Measurements from ENCODE around the gene TTC12. TPM values are rescaled to one million over a fixed set of nuclear protein-coding genes. Genes with fewer than 3 reads are reported as not detected.

Gene TTC12
- total RNA-seq, 2 experiments from 2014 or later, result 3.6 to 3.9 TPM

DNA sequence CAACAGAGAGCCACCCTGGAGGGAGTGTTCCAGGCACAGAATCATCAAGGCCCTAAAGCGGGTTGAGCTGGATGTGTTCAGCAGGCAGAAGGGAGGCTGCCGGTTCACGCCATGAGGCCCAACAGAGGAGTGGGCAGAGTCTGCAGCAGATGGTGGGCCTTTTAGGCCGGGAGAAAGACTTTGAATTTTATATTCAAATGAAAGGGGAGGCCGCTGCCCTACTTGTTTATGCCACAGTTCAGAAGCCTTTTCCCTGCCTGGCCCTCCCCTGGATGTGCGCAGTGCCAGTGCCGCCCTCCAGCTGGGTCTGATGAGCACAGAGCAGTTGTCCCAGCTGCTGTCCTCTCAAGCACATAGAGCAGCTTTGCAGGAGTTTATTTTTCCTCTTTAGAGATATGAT, 46.9 kb upstream of the TTC12 start:
- no TSS peak for BruUV-seq (replicated peaks)
- intact Hi-C loops (cut with micrococcal nuclease; ENCODE audit: unreplicated experiment), result no loop called here
- H3K9me3 ChIP-seq (ENCODE audit: low read length), result no peaks in the 10 kb centered on the region
- no peak overlapping the region for H3K4me2 ChIP-seq (ENCODE audit: low read length)
- DNase-seq (ENCODE audit: low spot score), result no peak
- H3K79me2 ChIP-seq (ENCODE audit: insufficient read depth, low read depth, low read length), result no peaks in the 10 kb centered on the region
- H3K27ac ChIP-seq (ENCODE audit: low read depth, low read length, poor library complexity, severe bottlenecking), result no peak overlapping the region
- no peak overlapping the region for H2AFZ ChIP-seq (ENCODE audit: low read length)
- ChIA-PET POLR2A (interaction anchor here (0.5 kb wide), 1 partner anchor 669 kb away, joined by 4 read pairs; no protein-coding TSS in a partner anchor), CTCF (ENCODE audit: unreplicated experiment) (no interaction called here)
- H3K4me1 ChIP-seq (ENCODE audit: insufficient read depth, low read length, poor library complexity, severe bottlenecking), result no peaks in the 10 kb centered on the region
- H3K4me3 ChIP-seq (ENCODE audit: low read depth, low read length, poor library complexity, severe bottlenecking), result no peak overlapping the region
- TF ChIP-seq, protein P1, sequence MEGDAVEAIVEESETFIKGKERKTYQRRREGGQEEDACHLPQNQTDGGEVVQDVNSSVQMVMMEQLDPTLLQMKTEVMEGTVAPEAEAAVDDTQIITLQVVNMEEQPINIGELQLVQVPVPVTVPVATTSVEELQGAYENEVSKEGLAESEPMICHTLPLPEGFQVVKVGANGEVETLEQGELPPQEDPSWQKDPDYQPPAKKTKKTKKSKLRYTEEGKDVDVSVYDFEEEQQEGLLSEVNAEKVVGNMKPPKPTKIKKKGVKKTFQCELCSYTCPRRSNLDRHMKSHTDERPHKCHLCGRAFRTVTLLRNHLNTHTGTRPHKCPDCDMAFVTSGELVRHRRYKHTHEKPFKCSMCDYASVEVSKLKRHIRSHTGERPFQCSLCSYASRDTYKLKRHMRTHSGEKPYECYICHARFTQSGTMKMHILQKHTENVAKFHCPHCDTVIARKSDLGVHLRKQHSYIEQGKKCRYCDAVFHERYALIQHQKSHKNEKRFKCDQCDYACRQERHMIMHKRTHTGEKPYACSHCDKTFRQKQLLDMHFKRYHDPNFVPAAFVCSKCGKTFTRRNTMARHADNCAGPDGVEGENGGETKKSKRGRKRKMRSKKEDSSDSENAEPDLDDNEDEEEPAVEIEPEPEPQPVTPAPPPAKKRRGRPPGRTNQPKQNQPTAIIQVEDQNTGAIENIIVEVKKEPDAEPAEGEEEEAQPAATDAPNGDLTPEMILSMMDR (conservative IDR thresholded peaks at IDR 0.05; ENCODE audit: low read length), result no peak
- no peak for TF ChIP-seq EZH2phosphoT487 (IDR thresholded peaks at IDR 0.05; ENCODE audit: borderline replicate concordance, low read depth, low read length)
- no peaks in the 10 kb centered on the region for H3K36me3 ChIP-seq (ENCODE audit: insufficient read depth, low read length)
- no peaks in the 10 kb centered on the region for H4K20me1 ChIP-seq (ENCODE audit: insufficient read depth, low read length)
- H3K9me2 ChIP-seq (ENCODE audit: insufficient read depth, low read length), result no peaks in the 10 kb centered on the region

DNA sequence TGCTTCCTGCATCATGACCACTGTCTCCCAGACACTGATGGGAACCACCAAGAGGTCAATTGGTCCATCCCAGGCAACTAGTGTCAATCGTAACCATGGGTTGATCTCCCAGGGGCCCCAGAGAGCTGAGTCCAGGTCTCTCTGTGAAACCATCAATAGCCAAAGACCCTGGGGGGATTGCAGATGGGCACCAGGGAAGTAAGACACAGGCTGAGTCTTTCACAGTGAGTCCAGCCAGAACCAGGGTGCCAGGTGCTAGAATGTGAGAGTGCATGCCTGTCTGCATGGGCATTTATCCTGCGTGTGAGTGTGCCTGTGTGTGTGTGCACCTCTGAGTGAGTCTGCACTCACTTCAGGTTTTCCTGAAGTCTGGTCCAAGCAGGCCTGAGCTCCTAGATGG, 45.3 kb upstream of the TTC12 start:
- Histone ChIP-seq H3K4me3 (ENCODE audit: low read depth, low read length, poor library complexity, severe bottlenecking) (no peak overlapping the region), H3K9me3 (ENCODE audit: low read length) (no peaks in the 10 kb centered on the region), H3K4me1 (ENCODE audit: insufficient read depth, low read length, poor library complexity, severe bottlenecking) (no peaks in the 10 kb centered on the region), H3K4me2 (ENCODE audit: low read length) (no peak overlapping the region), H3K79me2 (ENCODE audit: insufficient read depth, low read depth, low read length) (no peaks in the 10 kb centered on the region), H2AFZ (ENCODE audit: low read length) (no peak overlapping the region), H3K9me2 (ENCODE audit: insufficient read depth, low read length) (no peaks in the 10 kb centered on the region), H3K27ac (ENCODE audit: low read depth, low read length, poor library complexity, severe bottlenecking) (no peak overlapping the region), H4K20me1 (ENCODE audit: insufficient read depth, low read length) (no peaks in the 10 kb centered on the region), H3K36me3 (ENCODE audit: insufficient read depth, low read length) (no peaks in the 10 kb centered on the region)
- intact Hi-C loops (cut with micrococcal nuclease; ENCODE audit: unreplicated experiment), result no loop called here
- TF ChIP-seq EZH2phosphoT487 (IDR thresholded peaks at IDR 0.05; ENCODE audit: borderline replicate concordance, low read depth, low read length), result no peak
- TF ChIP-seq, protein P1 (conservative IDR thresholded peaks at IDR 0.05; ENCODE audit: low read length), result no peak
- POLR2A ChIA-PET, result no interaction called here
- DNase-seq (ENCODE audit: low spot score), result no peak
- CTCF ChIA-PET (ENCODE audit: unreplicated experiment), result no interaction called here
- BruUV-seq (replicated peaks), result no TSS peak

DNA sequence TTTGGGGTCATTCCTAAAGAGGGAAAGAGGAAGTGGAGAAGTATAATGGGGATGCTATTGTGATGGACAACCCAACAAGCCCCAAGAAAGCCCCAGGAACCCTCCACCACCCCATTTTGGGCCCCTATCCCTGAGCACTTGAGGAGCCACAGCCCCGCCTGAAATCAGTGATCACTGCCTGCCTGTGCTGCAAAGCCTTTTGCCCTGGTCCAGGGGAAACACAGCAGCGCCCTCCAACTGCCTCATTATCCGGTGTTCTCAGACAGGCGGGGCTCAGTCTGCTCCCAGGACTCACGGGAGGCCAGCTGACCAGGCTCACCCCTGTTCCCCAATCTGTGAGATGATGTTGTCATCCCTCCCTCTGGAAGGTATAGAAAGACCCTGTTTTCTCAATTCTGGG, 44.7 kb upstream of the TTC12 start:
- H2AFZ ChIP-seq (ENCODE audit: low read length), result no peak overlapping the region
- TF ChIP-seq EZH2phosphoT487 (IDR thresholded peaks at IDR 0.05; ENCODE audit: borderline replicate concordance, low read depth, low read length), result no peak
- TF ChIP-seq, protein P1 (conservative IDR thresholded peaks at IDR 0.05; ENCODE audit: low read length), result no peak
- no peak overlapping the region for H3K4me2 ChIP-seq (ENCODE audit: low read length)
- H3K36me3 ChIP-seq (ENCODE audit: insufficient read depth, low read length), result no peaks in the 10 kb centered on the region
- H3K9me3 ChIP-seq (ENCODE audit: low read length), result no peaks in the 10 kb centered on the region
- no peaks in the 10 kb centered on the region for H4K20me1 ChIP-seq (ENCODE audit: insufficient read depth, low read length)
- ChIA-PET CTCF (ENCODE audit: unreplicated experiment) (no interaction called here), POLR2A (no interaction called here)
- no peaks in the 10 kb centered on the region for H3K79me2 ChIP-seq (ENCODE audit: insufficient read depth, low read depth, low read length)
- H3K4me3 ChIP-seq (ENCODE audit: low read depth, low read length, poor library complexity, severe bottlenecking), result no peak overlapping the region
- no peaks in the 10 kb centered on the region for H3K4me1 ChIP-seq (ENCODE audit: insufficient read depth, low read length, poor library complexity, severe bottlenecking)
- DNase-seq (ENCODE audit: low spot score), result no peak
- intact Hi-C loops (cut with micrococcal nuclease; ENCODE audit: unreplicated experiment), result no loop called here
- no peaks in the 10 kb centered on the region for H3K9me2 ChIP-seq (ENCODE audit: insufficient read depth, low read length)
- no TSS peak for BruUV-seq (replicated peaks)
- H3K27ac ChIP-seq (ENCODE audit: low read depth, low read length, poor library complexity, severe bottlenecking), result no peak overlapping the region

All from OCI-LY7 (cell line).